Measurements from ENCODE around the gene FGF2.
A peak's percentile ranks its signal among the peaks of the same experiment; 100 is the strongest.

FGF2 gene

GRCh38 chr4:122826553-122827257 lies at the start of gene FGF2:
FGF2 (plus strand) TSS chr4:122826831; CDS start chr4:122827175, 344 bp downstream.
- TF ChIP-seq CTCF (IDR thresholded peaks at IDR 0.05; ENCODE audit: extremely low read depth, missing control alignments): no peak
- peak; percentile 73 for DNase-seq (ENCODE audit: low spot score)

- no peak for DNase-seq (ENCODE audit: low spot score)
Observed at GRCh38 chr4:122776916-122777315, 49.7 kb upstream of the FGF2 start.

GRCh38 chr4:122777846-122778673 lies 48.6 kb upstream of the FGF2 start:
- no peak for TF ChIP-seq CTCF (IDR thresholded peaks at IDR 0.05; ENCODE audit: extremely low read depth, missing control alignments)
- DNase-seq (ENCODE audit: low spot score): no peak

More at GRCh38 chr4:122776916-122777315, 49.7 kb upstream of the FGF2 start:
- no peak for TF ChIP-seq CTCF (IDR thresholded peaks at IDR 0.05; ENCODE audit: extremely low read depth, missing control alignments)

GRCh38 chr4:122781486-122781885 lies 45.1 kb upstream of the FGF2 start:
- no peak for TF ChIP-seq CTCF (IDR thresholded peaks at IDR 0.05; ENCODE audit: extremely low read depth, missing control alignments)

GRCh38 chr4:122783301-122784215 lies 43.1 kb upstream of the FGF2 start:
- DNase-seq (ENCODE audit: low spot score): no peak

More at GRCh38 chr4:122781486-122781885, 45.1 kb upstream of the FGF2 start:
- DNase-seq (ENCODE audit: low spot score): no peak

GRCh38 chr4:122784261-122784660 lies 42.4 kb upstream of the FGF2 start:
- TF ChIP-seq CTCF (IDR thresholded peaks at IDR 0.05; ENCODE audit: extremely low read depth, missing control alignments): no peak
- no peak for DNase-seq (ENCODE audit: low spot score)

More at GRCh38 chr4:122783301-122784215, 43.1 kb upstream of the FGF2 start:
- no peak for TF ChIP-seq CTCF (IDR thresholded peaks at IDR 0.05; ENCODE audit: extremely low read depth, missing control alignments)

All from GM20000 (cell line).